Parathyroid adenoma (tissue), 2 donors: Measurements from ENCODE around the gene CDC42EP5.

Source experiments
- H2AFZ ChIP-seq: fragments of 300-600 bp; sonication (generic); one replicate; pipeline ENCODE4 v1.7.0; 2017; ENCODE audit warnings: antibody characterized with exemption, mild to moderate bottlenecking
- H3K27ac ChIP-seq: fragments of 300-600 bp; sonication (generic); one replicate; pipeline ENCODE4 v1.7.0; 2017
- H3K27me3 ChIP-seq: fragments of 300-600 bp; sonication (generic); one replicate; pipeline ENCODE4 v1.7.0; 2017; ENCODE audit warnings: low read length; ENCODE audit not compliant: control insufficient read depth, insufficient read depth
- H3K36me3 ChIP-seq: fragments of 300-600 bp; sonication (generic); one replicate; pipeline ENCODE4 v1.7.0; 2017; ENCODE audit warnings: low read length; ENCODE audit not compliant: control insufficient read depth, insufficient read depth
- H3K4me1 ChIP-seq: fragments of 300-600 bp; sonication (generic); one replicate; pipeline ENCODE4 v1.7.0; 2017; ENCODE audit warnings: control low read depth
- H3K4me2 ChIP-seq: fragments of 300-600 bp; sonication (generic); one replicate; pipeline ENCODE4 v1.7.0; 2017; ENCODE audit warnings: low read length
- H3K4me3 ChIP-seq: fragments of 300-600 bp; sonication (generic); one replicate; pipeline ENCODE4 v1.7.0; 2017; ENCODE audit warnings: low read depth, low read length
- H3K79me2 ChIP-seq: fragments of 300-600 bp; sonication (generic); one replicate; pipeline ENCODE4 v1.7.0; 2017; ENCODE audit warnings: control low read depth
- H3K9ac ChIP-seq: fragments of 300-600 bp; sonication (generic); one replicate; pipeline ENCODE4 v1.7.0; 2017; ENCODE audit warnings: mild to moderate bottlenecking
- H3K9me3 ChIP-seq: fragments of 300-600 bp; sonication (generic); one replicate; pipeline ENCODE4 v1.7.0; 2017; ENCODE audit warnings: low read length; ENCODE audit not compliant: control insufficient read depth
- CTCF ChIP-seq: fragments of 300-600 bp; sonication (generic); IDR thresholded peaks from one replicate; pipeline ENCODE4 v1.7.0; 2017; ENCODE audit warnings: antibody characterized with exemption, mild to moderate bottlenecking
- donor health status: primary hyperparathyroidism.

The CDC42EP5 gene

DNA sequence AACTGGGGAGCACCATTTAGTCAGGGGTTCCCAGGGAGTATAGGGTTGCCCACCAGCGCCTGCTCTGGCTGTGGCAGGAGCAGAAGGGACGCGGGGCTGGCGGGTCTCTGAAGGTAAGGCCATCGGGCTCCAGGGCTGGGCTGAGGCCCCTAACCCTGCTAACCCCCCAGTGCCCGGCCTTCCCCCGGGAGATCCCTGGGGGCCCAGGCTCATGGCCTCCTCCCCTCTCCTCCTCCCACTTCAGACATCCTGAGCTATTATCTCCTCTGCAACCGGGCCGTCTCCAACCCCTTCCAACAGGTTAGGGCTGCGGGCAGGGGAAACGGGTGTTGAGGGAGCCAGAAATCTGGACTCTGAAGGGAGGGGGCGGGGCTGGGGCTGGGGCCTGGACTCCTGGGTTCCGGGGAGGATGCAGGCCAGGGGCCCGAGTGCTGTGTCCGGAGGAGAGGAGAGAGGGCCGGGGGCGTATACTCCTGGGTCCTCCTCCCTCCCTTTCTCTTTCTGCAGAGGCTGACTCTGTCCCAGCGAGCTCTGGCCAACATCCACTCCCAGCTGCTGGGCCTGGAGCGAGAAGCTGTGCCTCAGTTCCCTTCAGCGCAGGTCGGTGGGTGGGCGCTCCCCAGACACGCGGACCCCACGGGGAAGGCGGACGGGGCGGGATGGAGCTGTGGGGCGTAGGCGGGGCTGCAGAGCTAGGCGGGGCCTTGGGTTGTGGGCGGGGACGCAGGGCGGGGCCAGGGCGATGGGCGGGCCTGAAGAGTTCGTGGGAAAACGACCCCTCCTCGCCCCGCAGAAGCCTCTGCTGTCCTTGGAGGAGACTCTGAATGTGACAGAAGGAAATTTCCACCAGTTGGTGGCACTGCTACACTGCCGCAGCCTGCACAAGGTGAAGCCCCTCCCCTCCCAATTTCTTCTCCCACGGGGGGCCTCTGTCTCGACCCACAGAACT is 42.5 kb downstream of the CDC42EP5 start:
- H3K9me3 ChIP-seq: no peaks in the 10 kb centered on the region
- peak; percentile 15 for TF ChIP-seq CTCF
- H3K27me3 ChIP-seq: no peaks in the 10 kb centered on the region
- no peak overlapping the region for H3K4me3 ChIP-seq
- no peak overlapping the region for H3K4me2 ChIP-seq
- no peaks in the 10 kb centered on the region for H3K36me3 ChIP-seq
- no peaks in the 10 kb centered on the region for H3K79me2 ChIP-seq
- H3K4me1 ChIP-seq: peaks cover 5% of the 10 kb centered on the region
- no peak overlapping the region for H3K27ac ChIP-seq
- peak overlapping the region; percentile 46 for H2AFZ ChIP-seq
- H3K9ac ChIP-seq: no peak overlapping the region

GRCh38 chr19:54429545-54430227 is 43.4 kb downstream of the CDC42EP5 start:
- H3K4me3 ChIP-seq: no peak overlapping the region
- peaks cover 3% of the 10 kb centered on the region for H3K4me1 ChIP-seq
- H3K36me3 ChIP-seq: no peaks in the 10 kb centered on the region
- H3K9me3 ChIP-seq: no peaks in the 10 kb centered on the region
- no peaks in the 10 kb centered on the region for H3K79me2 ChIP-seq
- no peaks in the 10 kb centered on the region for H3K27me3 ChIP-seq
- no peak overlapping the region for H3K4me2 ChIP-seq
- no peak overlapping the region for H2AFZ ChIP-seq
- no peak overlapping the region for H3K27ac ChIP-seq
- TF ChIP-seq CTCF: no peak
- no peak overlapping the region for H3K9ac ChIP-seq

DNA sequence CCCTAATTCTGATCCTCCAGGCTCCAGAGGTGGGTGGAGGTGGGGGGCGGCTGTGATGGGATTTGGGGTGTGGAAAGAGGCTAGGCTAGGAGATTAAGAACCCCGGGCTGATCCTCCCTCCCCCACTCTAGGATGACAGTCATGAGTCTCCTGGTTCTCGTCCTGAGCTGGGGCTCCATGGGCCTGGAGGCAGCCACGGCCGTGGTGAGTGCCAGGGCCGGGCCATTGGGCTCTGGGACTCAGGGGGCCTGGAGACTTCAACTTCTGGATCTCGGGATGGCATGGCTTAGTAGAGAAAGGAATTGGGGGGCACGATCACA is 44.0 kb downstream of the CDC42EP5 start:
- no peak overlapping the region for H3K9ac ChIP-seq
- peaks cover 3% of the 10 kb centered on the region for H3K4me1 ChIP-seq
- H3K79me2 ChIP-seq: no peaks in the 10 kb centered on the region
- H3K36me3 ChIP-seq: no peaks in the 10 kb centered on the region
- no peaks in the 10 kb centered on the region for H3K27me3 ChIP-seq
- H2AFZ ChIP-seq: no peak overlapping the region
- H3K27ac ChIP-seq: no peak overlapping the region
- H3K9me3 ChIP-seq: no peaks in the 10 kb centered on the region
- H3K4me2 ChIP-seq: no peak overlapping the region
- TF ChIP-seq CTCF: no peak
- no peak overlapping the region for H3K4me3 ChIP-seq

DNA sequence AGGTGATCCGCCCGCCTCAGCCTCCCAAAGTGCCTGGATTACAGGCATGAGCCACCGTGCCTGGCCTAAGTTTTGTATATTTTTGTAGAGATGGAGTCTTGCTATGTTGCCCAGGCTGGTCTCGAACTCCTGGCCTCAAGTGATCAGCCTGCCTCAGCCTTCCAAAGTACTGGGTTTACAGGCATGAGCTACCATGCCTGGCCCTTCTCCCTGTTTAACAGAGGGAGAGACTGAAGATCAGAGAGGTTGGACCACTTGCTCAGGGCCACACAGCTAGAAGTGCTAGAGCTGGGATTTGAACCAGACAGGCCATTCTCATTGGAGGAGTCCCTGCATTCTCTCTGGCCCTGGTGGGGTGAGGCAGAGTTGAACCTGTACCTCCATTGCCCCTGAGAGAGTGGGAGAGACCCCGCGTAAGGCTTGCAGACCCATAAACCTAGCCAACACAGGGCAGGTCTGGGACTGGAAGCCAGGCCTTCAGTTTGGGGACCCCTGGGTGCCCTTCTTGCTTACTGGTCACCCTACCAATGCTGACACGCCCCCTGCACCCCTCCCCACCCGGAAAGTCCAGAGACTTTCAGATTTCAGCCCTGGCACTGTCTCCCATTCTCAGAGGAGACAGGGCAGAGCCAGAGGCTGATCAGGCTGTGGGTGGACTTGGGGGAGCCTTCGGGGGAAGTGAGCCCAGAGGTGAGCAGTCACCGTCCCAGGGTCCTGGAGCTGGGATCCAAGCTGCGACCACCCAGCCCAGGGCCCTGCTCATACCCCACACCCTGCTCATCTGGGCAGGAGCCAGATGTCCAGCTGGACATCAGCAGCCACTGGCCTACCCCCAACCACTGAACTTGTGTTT is 44.5 kb downstream of the CDC42EP5 start:
- Histone ChIP-seq H2AFZ (no peak overlapping the region), H3K9ac (no peak overlapping the region), H3K27ac (no peak overlapping the region), H3K4me2 (no peak overlapping the region), H3K27me3 (no peaks in the 10 kb centered on the region), H3K9me3 (no peaks in the 10 kb centered on the region), H3K36me3 (no peaks in the 10 kb centered on the region), H3K79me2 (no peaks in the 10 kb centered on the region), H3K4me1 (peaks cover 3% of the 10 kb centered on the region), H3K4me3 (no peak overlapping the region)
- no peak for TF ChIP-seq CTCF
